ENCODE data around the gene TRPM5. TPM values are rescaled to one million over a fixed set of nuclear protein-coding genes. Genes with fewer than 3 reads are reported as not detected.

Gene TRPM5
- total RNA-seq, 4 donors from 2014 or later, result not detected

- no peak overlapping the region for H3K4me3 ChIP-seq
- WGBS, 2 donors, result 79 to 84% methylated on average over 8 to 10 of the region's 11 CpGs
- TF ChIP-seq POLR2A (IDR thresholded peaks at IDR 0.05), result no peak
- TF ChIP-seq, protein P1, sequence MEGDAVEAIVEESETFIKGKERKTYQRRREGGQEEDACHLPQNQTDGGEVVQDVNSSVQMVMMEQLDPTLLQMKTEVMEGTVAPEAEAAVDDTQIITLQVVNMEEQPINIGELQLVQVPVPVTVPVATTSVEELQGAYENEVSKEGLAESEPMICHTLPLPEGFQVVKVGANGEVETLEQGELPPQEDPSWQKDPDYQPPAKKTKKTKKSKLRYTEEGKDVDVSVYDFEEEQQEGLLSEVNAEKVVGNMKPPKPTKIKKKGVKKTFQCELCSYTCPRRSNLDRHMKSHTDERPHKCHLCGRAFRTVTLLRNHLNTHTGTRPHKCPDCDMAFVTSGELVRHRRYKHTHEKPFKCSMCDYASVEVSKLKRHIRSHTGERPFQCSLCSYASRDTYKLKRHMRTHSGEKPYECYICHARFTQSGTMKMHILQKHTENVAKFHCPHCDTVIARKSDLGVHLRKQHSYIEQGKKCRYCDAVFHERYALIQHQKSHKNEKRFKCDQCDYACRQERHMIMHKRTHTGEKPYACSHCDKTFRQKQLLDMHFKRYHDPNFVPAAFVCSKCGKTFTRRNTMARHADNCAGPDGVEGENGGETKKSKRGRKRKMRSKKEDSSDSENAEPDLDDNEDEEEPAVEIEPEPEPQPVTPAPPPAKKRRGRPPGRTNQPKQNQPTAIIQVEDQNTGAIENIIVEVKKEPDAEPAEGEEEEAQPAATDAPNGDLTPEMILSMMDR (IDR thresholded peaks at IDR 0.05), result no peak
- DNase-seq, result no peak
- no peaks in the 10 kb centered on the region for H3K4me1 ChIP-seq
- H3K9me3 ChIP-seq, result no peaks in the 10 kb centered on the region
- H3K36me3 ChIP-seq, result no peaks in the 10 kb centered on the region
- intact Hi-C loops (cut with DNase I), result no loop called here
- peaks cover 0 to 35% (median 0%) of the 10 kb centered on the region in 4 donors for H3K27me3 ChIP-seq
- no peak overlapping the region for H3K27ac ChIP-seq
Observed at GRCh38 chr11:2434506-2435255, 9.6 kb downstream of the TRPM5 start.

DNA sequence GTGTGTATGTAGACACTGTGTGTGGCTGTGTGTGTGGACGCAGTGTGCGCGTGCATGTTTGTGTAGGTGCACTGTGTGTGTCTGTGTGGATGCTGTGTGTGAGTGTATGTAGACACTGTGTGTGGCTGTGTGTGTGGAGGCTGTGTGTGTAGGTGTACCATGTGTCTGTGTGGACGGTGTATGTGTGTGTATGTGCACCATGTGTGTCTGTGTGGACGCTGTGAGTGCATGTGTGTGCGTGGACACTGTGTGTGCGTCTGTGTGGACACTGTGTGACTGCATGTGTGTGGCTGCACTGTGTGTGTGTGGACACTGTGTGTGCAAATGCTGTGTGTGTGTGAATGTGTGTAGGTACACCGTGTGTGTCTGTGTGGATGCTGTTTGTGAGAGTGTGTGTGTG is 10.3 kb downstream of the TRPM5 start:
- H3K9me3 ChIP-seq, result no peaks in the 10 kb centered on the region
- H3K27me3 ChIP-seq, result peaks cover 0 to 35% (median 0%) of the 10 kb centered on the region in 4 donors
- no peak overlapping the region for H3K4me3 ChIP-seq
- no peak overlapping the region for H3K27ac ChIP-seq
- WGBS, 2 donors, result 77 to 84% methylated on average over 8 of the region's 8 CpGs
- DNase-seq, result no peak
- no peaks in the 10 kb centered on the region for H3K36me3 ChIP-seq
- TF ChIP-seq, protein P1 (IDR thresholded peaks at IDR 0.05), result no peak
- no peak for TF ChIP-seq POLR2A (IDR thresholded peaks at IDR 0.05)
- intact Hi-C loops (cut with DNase I), result no loop called here
- H3K4me1 ChIP-seq, result no peaks in the 10 kb centered on the region

- Histone ChIP-seq H3K36me3 (no peaks in the 10 kb centered on the region), H3K27ac (no peak overlapping the region), H3K4me1 (no peaks in the 10 kb centered on the region), H3K9me3 (no peaks in the 10 kb centered on the region), H3K27me3 (peaks cover 0 to 32% (median 0%) of the 10 kb centered on the region in 4 donors), H3K4me3 (no peak overlapping the region)
- WGBS, 2 donors, result 82 to 87% methylated on average over 4 to 11 of the region's 22 CpGs
- intact Hi-C loops (cut with DNase I), result no loop called here
- no peak for DNase-seq
- TF ChIP-seq POLR2A (IDR thresholded peaks at IDR 0.05), result no peak
- TF ChIP-seq, protein P1 (IDR thresholded peaks at IDR 0.05), result no peak
Observed at GRCh38 chr11:2433106-2433925, 11.0 kb downstream of the TRPM5 start.

DNA sequence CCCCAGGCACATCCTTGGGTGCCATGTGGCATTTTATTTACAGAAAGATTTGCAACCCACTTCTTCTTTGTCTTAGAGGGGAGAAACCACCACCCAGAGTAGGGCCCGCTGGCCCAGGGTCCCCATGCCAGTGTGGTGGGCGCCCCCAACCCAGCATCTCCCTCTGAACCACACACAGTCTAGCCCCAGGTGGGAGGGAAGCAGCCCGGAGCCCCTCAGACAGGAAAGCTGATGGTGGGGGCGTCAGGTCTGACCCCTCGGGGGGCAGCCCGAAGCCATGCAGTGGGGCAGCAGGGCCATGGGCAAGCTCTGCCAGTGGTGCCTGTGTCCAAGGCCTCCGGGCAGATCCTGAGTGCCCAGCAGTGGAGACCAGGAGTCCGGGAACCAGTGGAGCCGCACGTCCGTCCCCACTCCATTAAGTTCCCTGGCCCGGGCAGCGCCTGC is 11.7 kb downstream of the TRPM5 start:
- Histone ChIP-seq H3K4me1 (no peaks in the 10 kb centered on the region), H3K4me3 (no peak overlapping the region), H3K36me3 (no peaks in the 10 kb centered on the region), H3K27me3 (peaks cover 0 to 26% (median 0%) of the 10 kb centered on the region in 4 donors), H3K9me3 (no peaks in the 10 kb centered on the region), H3K27ac (no peak overlapping the region)
- intact Hi-C loops (cut with DNase I), result no loop called here
- WGBS, 2 donors, result 84 to 100% methylated on average over 2 to 5 of the region's 13 CpGs
- no peak for DNase-seq
- TF ChIP-seq POLR2A (IDR thresholded peaks at IDR 0.05), result no peak
- TF ChIP-seq, protein P1 (IDR thresholded peaks at IDR 0.05), result no peak

DNA sequence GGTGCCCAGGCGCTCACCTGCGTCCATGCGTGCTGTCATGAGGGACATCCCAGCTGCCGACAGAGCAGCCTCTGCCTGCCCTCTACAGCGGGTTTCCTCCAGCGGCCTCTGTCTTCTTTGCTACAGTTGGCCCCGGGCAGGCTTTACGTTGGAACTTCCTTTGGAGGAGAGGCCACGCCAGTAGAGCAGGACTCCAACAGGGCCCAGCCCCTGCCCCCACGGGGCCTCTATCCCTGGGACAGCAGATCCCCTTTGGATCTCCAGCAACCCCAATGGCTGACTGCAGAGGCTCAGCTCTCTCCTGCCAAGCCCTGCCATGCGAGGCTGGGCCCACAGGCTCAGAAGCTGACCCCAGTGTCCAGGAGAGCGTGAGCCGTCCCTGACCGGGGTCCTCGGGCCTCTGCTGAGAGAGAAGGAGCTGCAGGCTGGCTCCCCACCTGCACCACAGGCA is 12.1 kb downstream of the TRPM5 start:
- no peak for DNase-seq
- no peak for TF ChIP-seq POLR2A (IDR thresholded peaks at IDR 0.05)
- TF ChIP-seq, protein P1 (IDR thresholded peaks at IDR 0.05), result no peak
- Histone ChIP-seq H3K4me1 (peaks cover 0 to 3% (median 0%) of the 10 kb centered on the region in 3 donors), H3K27ac (no peak overlapping the region), H3K4me3 (no peak overlapping the region), H3K9me3 (no peaks in the 10 kb centered on the region), H3K27me3 (peaks cover 0 to 21% (median 0%) of the 10 kb centered on the region in 4 donors), H3K36me3 (no peaks in the 10 kb centered on the region)
- WGBS, 2 donors, result 37% methylated on average over 2 of the region's 15 CpGs; no CpG with 5 or more reads in 1 of the 2 donors
- intact Hi-C loops (cut with DNase I), result no loop called here

Measured in esophagus squamous epithelium (tissue), 5 donors.